ENCODE data around the gene PLXNC1.

DNA sequence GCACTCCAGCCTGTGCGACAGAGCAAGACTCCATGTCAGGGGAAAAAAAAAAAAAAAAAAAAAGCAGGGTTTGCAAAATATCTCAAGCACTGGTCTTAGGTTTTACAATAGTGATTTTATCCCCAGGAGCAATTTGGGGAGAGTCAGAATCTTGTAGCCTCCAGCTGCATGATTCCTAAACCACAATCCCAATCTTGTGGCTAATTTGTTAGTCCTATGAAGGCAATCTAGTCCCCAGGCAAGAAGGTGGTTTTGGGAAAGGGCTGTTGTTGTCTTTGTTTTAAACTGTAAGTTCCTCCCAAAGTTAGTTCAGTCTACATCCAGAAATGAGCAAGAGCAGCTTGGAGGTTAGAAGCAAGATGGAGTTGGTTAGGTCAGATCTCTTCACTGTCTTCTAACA is 135.7 kb downstream of the PLXNC1 start:
- TF ChIP-seq CTCF (tag by site-specific recombination; IDR thresholded peaks at IDR 0.05) (no peak), REPIN1 (tag by site-specific recombination; IDR thresholded peaks at IDR 0.05; ENCODE audit: low read depth) (no peak), GFI1B (tag by site-specific recombination; IDR thresholded peaks at IDR 0.05) (no peak), REST (tag by site-specific recombination; IDR thresholded peaks at IDR 0.05) (no peak), SALL2 (tag by site-specific recombination; IDR thresholded peaks at IDR 0.05; ENCODE audit: borderline replicate concordance) (no peak)

Data from HEK293 (cell line).